GF-D8 (cell line): ENCODE data around the gene PCBP2.
"Not testable (repeated sequence)": the region's sequence is repeated elsewhere in the genome, so short reads cannot be mapped to it uniquely, and the experiment has no call there.

Source experiments
- DNase-seq: peaks from one replicate; lab custom pipeline; 2025; lab: John Stamatoyannopoulos, UW

The PCBP2 gene

GRCh38 chr12:53441040-53441833 lies 10.7 kb upstream of the PCBP2 start, which contains the start of gene PRR13:
TSS of gene PRR13 (plus strand) at chr12:53441734. CDS start at chr12:53442715, 981 bp downstream.
- DNase-seq: peak; percentile 98

- DNase-seq: no peak
These were observed 7.9 kb upstream of the PCBP2 start for GRCh38 chr12:53443955-53444354.

- not testable (repeated sequence) for DNase-seq
These were observed 7.1 kb upstream of the PCBP2 start for GRCh38 chr12:53444593-53445325.

- DNase-seq: no peak
These were observed 966 bp upstream of the PCBP2 start for GRCh38 chr12:53450936-53451335.

GRCh38 chr12:53452159-53453077 lies 516 bp downstream of the PCBP2 start:
- peak; percentile 21 for DNase-seq

- no peak for DNase-seq
These were observed 2.2 kb downstream of the PCBP2 start for GRCh38 chr12:53453953-53454640.

GRCh38 chr12:53454707-53455106 lies 2.8 kb downstream of the PCBP2 start:
- DNase-seq: no peak

GRCh38 chr12:53456654-53457366 lies 4.9 kb downstream of the PCBP2 start:
- no peak for DNase-seq

GRCh38 chr12:53459097-53459496 lies 7.2 kb downstream of the PCBP2 start:
- DNase-seq: no peak

- no peak for DNase-seq
These were observed 9.2 kb downstream of the PCBP2 start for GRCh38 chr12:53461059-53461458.

- DNase-seq: no peak
These were observed 9.7 kb downstream of the PCBP2 start for GRCh38 chr12:53461591-53461990.

GRCh38 chr12:53462935-53463334 lies 11.0 kb downstream of the PCBP2 start:
- DNase-seq: no peak

- DNase-seq: no peak
These were observed 12.1 kb downstream of the PCBP2 start for GRCh38 chr12:53463802-53464560.

GRCh38 chr12:53464685-53465418 lies 12.9 kb downstream of the PCBP2 start:
- DNase-seq: no peak

GRCh38 chr12:53465679-53466078 lies 13.8 kb downstream of the PCBP2 start:
- DNase-seq: no peak

GRCh38 chr12:53466640-53467039 lies 14.7 kb downstream of the PCBP2 start:
- DNase-seq: no peak

GRCh38 chr12:53467082-53467481 lies 15.2 kb downstream of the PCBP2 start:
- DNase-seq: no peak

- DNase-seq: no peak
These were observed 16.0 kb downstream of the PCBP2 start for GRCh38 chr12:53467880-53468279.

GRCh38 chr12:53468282-53468681 lies 16.4 kb downstream of the PCBP2 start:
- no peak for DNase-seq
